ENCODE results near the gene MAD2L1BP.

The MAD2L1BP gene

DNA sequence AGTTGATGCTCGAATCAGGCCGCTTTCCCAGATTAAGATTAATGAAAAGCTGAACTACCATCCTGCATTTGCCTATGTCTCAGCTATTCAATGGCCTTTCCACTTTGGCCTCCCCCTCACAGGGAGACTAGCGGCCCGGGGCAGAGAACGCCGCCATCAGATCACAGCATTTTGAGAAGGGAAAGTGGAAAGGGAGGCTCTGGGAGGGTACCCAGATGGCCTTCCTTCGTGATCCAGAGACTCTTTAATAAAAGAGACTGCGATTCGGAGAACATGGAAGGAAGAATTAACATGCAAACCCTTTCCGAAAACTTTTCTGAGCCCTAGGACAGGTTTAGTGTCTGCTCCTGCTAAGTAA lies 51.4 kb downstream of the MAD2L1BP start:
- peak overlapping the region; percentile 89 for H3K4me3 ChIP-seq (ENCODE audit: low read depth, low read length)
- TF ChIP-seq, protein P1, sequence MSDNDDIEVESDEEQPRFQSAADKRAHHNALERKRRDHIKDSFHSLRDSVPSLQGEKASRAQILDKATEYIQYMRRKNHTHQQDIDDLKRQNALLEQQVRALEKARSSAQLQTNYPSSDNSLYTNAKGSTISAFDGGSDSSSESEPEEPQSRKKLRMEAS (IDR thresholded peaks at IDR 0.05; ENCODE audit: low read depth, low read length), result no peak
- TF ChIP-seq CTCF (IDR thresholded peaks at IDR 0.05; ENCODE audit: low read depth, low read length) (no peak), MYC (IDR thresholded peaks at IDR 0.05; ENCODE audit: low read depth, low read length) (no peak), POLR2A (IDR thresholded peaks at IDR 0.05; ENCODE audit: extremely low read depth, insufficient read length) (no peak)
- DNase-seq (ENCODE audit: low read depth), result no peak

DNA sequence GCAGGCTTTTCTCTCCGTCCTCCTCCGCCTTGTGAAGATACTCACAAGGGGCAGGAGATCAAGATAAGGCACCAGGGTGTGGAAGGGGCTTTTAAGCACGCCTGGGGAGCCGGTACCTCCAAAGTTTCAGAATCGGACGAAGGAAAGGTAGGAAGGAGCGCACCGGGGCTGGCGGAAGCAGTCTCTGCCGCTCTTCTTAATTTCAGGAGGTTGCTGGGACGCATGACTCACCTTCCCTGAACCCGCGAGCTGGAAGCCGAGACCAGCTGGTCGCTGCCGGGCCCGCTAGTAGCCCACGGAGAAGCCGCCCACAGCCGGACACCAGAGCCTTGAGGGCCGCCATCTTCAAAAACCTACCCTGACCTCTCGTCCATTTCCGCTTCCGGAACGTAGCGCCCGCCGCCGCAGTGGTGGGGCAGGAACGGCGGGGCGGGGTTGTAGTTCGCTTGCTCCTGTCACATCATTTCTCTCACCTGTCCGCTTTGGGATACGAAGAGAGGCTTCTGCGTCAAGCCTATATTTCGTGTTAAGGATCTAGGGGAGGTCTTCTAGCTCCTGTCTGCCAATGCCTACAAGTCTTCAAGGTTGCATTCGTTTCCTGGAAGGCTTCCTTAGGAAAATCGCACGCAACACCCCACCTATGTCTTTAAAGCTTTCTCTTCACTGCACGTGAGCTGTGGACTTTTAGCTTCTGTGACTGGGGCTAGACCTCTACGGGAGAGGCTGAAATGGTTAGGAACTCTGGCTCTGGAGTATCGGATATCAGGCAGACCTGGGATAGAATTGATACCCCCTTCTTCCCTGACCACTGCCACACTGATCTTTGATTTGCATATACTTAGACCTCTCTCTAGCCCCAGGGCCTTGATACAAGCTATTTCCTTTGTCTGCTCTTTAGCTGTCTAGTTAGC lies 52.1 kb downstream of the MAD2L1BP start, which contains the start of gene MRPS18A:
MRPS18A (minus strand) TSS at position 355 of the 911 bp plus-strand sequence; CDS start at position 343, 12 bp downstream.
- TF ChIP-seq CTCF (IDR thresholded peaks at IDR 0.05; ENCODE audit: low read depth, low read length), result no peak
- TF ChIP-seq, protein P1 (IDR thresholded peaks at IDR 0.05; ENCODE audit: low read depth, low read length), result 0 out of 2 replicates have a peak, but pooled peaks have one; percentile 19
- TF ChIP-seq MYC (IDR thresholded peaks at IDR 0.05; ENCODE audit: low read depth, low read length), result no peak; the same call in none of the 2 replicates
- TF ChIP-seq POLR2A (IDR thresholded peaks at IDR 0.05; ENCODE audit: extremely low read depth, insufficient read length), result peak; percentile 76
- DNase-seq (ENCODE audit: low read depth), result peak; percentile 84
- peak within 1 kb of the TSS; percentile 89 for H3K4me3 ChIP-seq (ENCODE audit: low read depth, low read length)

DNA sequence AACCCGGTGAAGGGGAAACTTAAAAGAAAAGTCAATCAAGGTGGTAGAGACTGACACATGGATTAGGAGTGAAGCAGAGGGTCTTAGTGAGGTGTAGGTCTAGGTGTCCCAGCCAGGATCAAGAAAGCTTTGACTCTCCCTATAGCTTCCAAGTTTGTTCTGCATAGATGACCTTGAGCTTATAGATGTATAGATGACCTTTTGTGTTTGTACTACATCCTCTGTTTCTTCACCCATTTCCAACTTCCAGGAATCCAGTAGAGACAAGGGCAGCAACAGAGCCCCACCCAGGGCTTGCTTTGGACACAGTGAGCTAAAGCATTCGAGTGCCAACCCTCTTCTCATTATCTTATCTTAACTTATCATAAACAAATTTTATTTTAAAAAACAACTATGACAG lies 53.8 kb downstream of the MAD2L1BP start:
- DNase-seq (ENCODE audit: low read depth), result no peak
- TF ChIP-seq, protein P1 (IDR thresholded peaks at IDR 0.05; ENCODE audit: low read depth, low read length), result no peak
- no peak for TF ChIP-seq POLR2A (IDR thresholded peaks at IDR 0.05; ENCODE audit: extremely low read depth, insufficient read length)
- TF ChIP-seq MYC (IDR thresholded peaks at IDR 0.05; ENCODE audit: low read depth, low read length), result no peak
- TF ChIP-seq CTCF (IDR thresholded peaks at IDR 0.05; ENCODE audit: low read depth, low read length), result no peak
- H3K4me3 ChIP-seq (ENCODE audit: low read depth, low read length), result no peak overlapping the region

Data from NB4 (cell line).